Esophagus squamous epithelium (tissue), 5 donors: ENCODE measurements around the gene TBC1D32. TPM values are rescaled to one million over a fixed set of nuclear protein-coding genes. Genes with fewer than 3 reads are reported as not detected.
"Not testable (repeated sequence)": the region's sequence is repeated elsewhere in the genome, so short reads cannot be mapped to it uniquely, and the experiment has no call there.

Source experiments
- DNase-seq: peaks from one replicate; lab custom pipeline; 2025; lab: John Stamatoyannopoulos, UW
- H3K27ac ChIP-seq, 4 donors: fragments of 200-600 bp; sonication (generic); one replicate each; pipeline ENCODE4 v1.5.1; 2016 to 2019; ENCODE audit warnings: mild to moderate bottlenecking in 1 of 4
- H3K27me3 ChIP-seq, 4 donors: fragments of 200-600 bp; sonication (generic); 1 replicate in 3 of 4; 2 replicates in 1 of 4; pipeline versions ENCODE4 v1.5.1 to v1.6.0; 2017 to 2021; ENCODE audit warnings: antibody characterized with exemption in 1 of 4
- H3K36me3 ChIP-seq, 3 donors: fragments of 200-600 bp; sonication (generic); one replicate each; pipeline ENCODE4 v1.5.1; 2016 to 2019
- H3K4me1 ChIP-seq, 3 donors: fragments of 200-600 bp; sonication (generic); one replicate each; pipeline ENCODE4 v1.5.1; 2017 to 2019
- H3K4me3 ChIP-seq, 4 donors: fragments of 200-600 bp; sonication (generic); 1 replicate in 3 of 4; 2 replicates in 1 of 4; pipeline ENCODE4 v1.5.1; 2016 to 2019; ENCODE audit warnings: mild to moderate bottlenecking in 2 of 4, moderate library complexity in 1 of 4
- H3K9me3 ChIP-seq, 3 donors: fragments of 200-600 bp; sonication (generic); one replicate each; pipeline ENCODE4 v1.5.1; 2016 to 2019
- CTCF ChIP-seq, 6 experiments: fragments of 450-650 bp in 4 of 6; fragments of 200-600 bp in 2 of 6; sonication (generic) in 2 of 6; IDR thresholded peaks; one replicate each; pipeline ENCODE4 v1.5.1; 2016 to 2019; ENCODE audit warnings: antibody characterized with exemption in 6 of 6, mild to moderate bottlenecking in 4 of 6, moderate library complexity in 4 of 6
- POLR2A ChIP-seq, 4 donors: fragments of 450-650 bp; IDR thresholded peaks; one replicate each; pipeline ENCODE4 v1.6.1; 2017; ENCODE audit warnings: antibody characterized with exemption in 4 of 4, mild to moderate bottlenecking in 4 of 4, moderate library complexity in 3 of 4
- whole genome bisulfite sequencing, 2 donors: methylation state at CpG; one replicate each; pipeline ENCODE4 v1.1.5; 2018; 5-methylcytosine and 5-hydroxymethylcytosine counted together
- intact Hi-C: fragments of 100-400 bp; cut with DNase I; formaldehyde crosslinking; loops from one replicate; pipeline ENCODE4 v1.15.0; 2022
- total RNA-seq, 4 donors: library from RNA; depleted of rRNA; stranded (reverse); fragments of >200 nt; gene quantifications; one replicate each; pipeline ENCODE4 v1.1.0, GENCODE V29; 2016
- donor health status: DM: yes; HTN: yes; CAD: no.

TBC1D32 gene
- total RNA-seq, 4 donors from 2014 or later: 2.2 to 6.5 (median 3.8) TPM

- peaks cover 0 to 40% (median 0%) of the 10 kb centered on the region in 3 donors for H3K36me3 ChIP-seq
- no peak overlapping the region for H3K27ac ChIP-seq
- H3K4me3 ChIP-seq: no peak overlapping the region
- no peaks in the 10 kb centered on the region for H3K4me1 ChIP-seq
- WGBS, 2 donors: 60 to 75% methylated on average over 1 of the region's 1 CpG
- no peaks in the 10 kb centered on the region for H3K27me3 ChIP-seq
- no peak for TF ChIP-seq POLR2A (IDR thresholded peaks at IDR 0.05)
- TF ChIP-seq CTCF (IDR thresholded peaks at IDR 0.05): no peak
- H3K9me3 ChIP-seq: peaks cover 0 to 17% (median 5%) of the 10 kb centered on the region in 3 donors
- intact Hi-C loops: no loop called here
- DNase-seq: no peak
Observed at GRCh38 chr6:121216928-121217327, 117.4 kb downstream of the TBC1D32 start.

GRCh38 chr6:121213341-121213740 is 120.9 kb downstream of the TBC1D32 start:
- H3K4me1 ChIP-seq, DNase-seq, intact Hi-C loops, H3K27me3 ChIP-seq, H3K4me3 ChIP-seq, H3K27ac ChIP-seq: not testable (repeated sequence)
- H3K36me3 ChIP-seq: peaks cover 0 to 36% (median 0%) of the 10 kb centered on the region in 3 donors
- peaks cover 0 to 17% (median 5%) of the 10 kb centered on the region in 3 donors for H3K9me3 ChIP-seq
- 88 to 95% methylated on average over 2 of the region's 2 CpGs for WGBS, 2 donors

GRCh38 chr6:121210943-121211342 is 123.3 kb downstream of the TBC1D32 start:
- intact Hi-C loops: no loop called here
- Histone ChIP-seq H3K27me3 (no peaks in the 10 kb centered on the region), H3K27ac (no peak overlapping the region), H3K9me3 (peaks cover 0 to 16% (median 5%) of the 10 kb centered on the region in 3 donors), H3K4me3 (no peak overlapping the region), H3K4me1 (peaks cover 0 to 8% (median 0%) of the 10 kb centered on the region in 3 donors), H3K36me3 (peaks cover 0 to 15% (median 0%) of the 10 kb centered on the region in 3 donors)
- TF ChIP-seq POLR2A (IDR thresholded peaks at IDR 0.05) (no peak), CTCF (IDR thresholded peaks at IDR 0.05) (no peak)
- DNase-seq: no peak
- 78 to 85% methylated on average over 5 of the region's 5 CpGs for WGBS, 2 donors

GRCh38 chr6:121205569-121205968 is 128.7 kb downstream of the TBC1D32 start:
- TF ChIP-seq POLR2A (IDR thresholded peaks at IDR 0.05) (no peak), CTCF (IDR thresholded peaks at IDR 0.05) (no peak)
- Histone ChIP-seq H3K27me3 (no peaks in the 10 kb centered on the region), H3K36me3 (no peaks in the 10 kb centered on the region), H3K27ac (no peak overlapping the region), H3K4me1 (peaks cover 0 to 2% (median 0%) of the 10 kb centered on the region in 3 donors), H3K9me3 (no peaks in the 10 kb centered on the region), H3K4me3 (no peak overlapping the region)
- WGBS, 2 donors: 84 to 88% methylated on average over 2 to 3 of the region's 3 CpGs
- intact Hi-C loops: no loop called here
- no peak for DNase-seq

GRCh38 chr6:121201105-121201504 is 133.2 kb downstream of the TBC1D32 start:
- Histone ChIP-seq H3K27ac (no peak overlapping the region), H3K4me1 (no peaks in the 10 kb centered on the region), H3K9me3 (no peaks in the 10 kb centered on the region), H3K4me3 (no peak overlapping the region), H3K27me3 (no peaks in the 10 kb centered on the region), H3K36me3 (no peaks in the 10 kb centered on the region)
- no peak for DNase-seq
- no peak for TF ChIP-seq POLR2A (IDR thresholded peaks at IDR 0.05)
- no peak for TF ChIP-seq CTCF (IDR thresholded peaks at IDR 0.05)
- intact Hi-C loops: no loop called here
- WGBS, 2 donors: 63 to 88% methylated on average over 2 of the region's 2 CpGs

- H3K9me3 ChIP-seq, H3K4me1 ChIP-seq, H3K27ac ChIP-seq, intact Hi-C loops, H3K36me3 ChIP-seq, H3K4me3 ChIP-seq, DNase-seq, H3K27me3 ChIP-seq: not testable (repeated sequence)
- 89 to 93% methylated on average over 4 of the region's 4 CpGs for WGBS, 2 donors
Observed at GRCh38 chr6:121196042-121196441, 138.2 kb downstream of the TBC1D32 start.
